Stimulated activated naive CD8-positive, alpha-beta T cell treated with anti-CD3 and anti-CD28 coated beads, Interleukin-15, amount 100 ng/mL, for 72 hours (primary cell): ENCODE results near the gene SESN2.

Experiments used
- ATAC-seq: fragments of 150-1000 bp; cut with Tn5 transposase; 2 replicates; pipeline ENCODE4 v1.10.0; 2021; ENCODE audit warnings: mild to moderate bottlenecking, moderate library complexity
- DNase-seq, 2 donors: peaks; one replicate each; pipeline ENCODE4 v3.0.0; 2021 to 2022
- H3K27ac Mint-ChIP-seq, 2 donors: one replicate each; pipeline ENCODE4 v1.8.0; 2022; ENCODE audit warnings: mild to moderate bottlenecking in 2 of 2, mixed read lengths in 2 of 2, moderate library complexity in 2 of 2
- H3K27me3 Mint-ChIP-seq: one replicate; pipeline ENCODE4 v1.8.0; 2022; ENCODE audit warnings: mixed read lengths
- H3K4me1 Mint-ChIP-seq: one replicate; pipeline ENCODE4 v1.8.0; 2022; ENCODE audit warnings: mild to moderate bottlenecking, mixed read lengths
- H3K4me3 Mint-ChIP-seq, 2 donors: one replicate each; pipeline ENCODE4 v1.8.0; 2022; ENCODE audit warnings: mild to moderate bottlenecking in 2 of 2, mixed read lengths in 2 of 2, moderate library complexity in 1 of 2
- H3K9me3 Mint-ChIP-seq, 2 donors: one replicate each; pipeline ENCODE4 v1.8.0; 2022; ENCODE audit warnings: mixed read lengths in 2 of 2

Gene SESN2

GRCh38 chr1:28296401-28297261 lies 37.3 kb downstream of the SESN2 start:
- peaks cover 14% of the 10 kb centered on the region for H3K4me1 Mint-ChIP-seq
- H3K27me3 Mint-ChIP-seq = peaks cover 15% of the 10 kb centered on the region
- no peak for ATAC-seq
- H3K27ac Mint-ChIP-seq = no peak overlapping the region
- no peak for DNase-seq
- no peak overlapping the region for H3K4me3 Mint-ChIP-seq
- H3K9me3 Mint-ChIP-seq = no peaks in the 10 kb centered on the region

GRCh38 chr1:28297826-28298225 lies 38.5 kb downstream of the SESN2 start:
- Mint-ChIP-seq H3K4me1 (peaks cover 14% of the 10 kb centered on the region), H3K27me3 (peaks cover 15% of the 10 kb centered on the region), H3K4me3 (no peak overlapping the region), H3K9me3 (no peaks in the 10 kb centered on the region), H3K27ac (peak overlapping the region; percentile 2 to 77)
- ATAC-seq (peak; percentile 85), DNase-seq (peak in 1 of 2 donors; percentile 33)

- ATAC-seq (no peak), DNase-seq (no peak)
- Mint-ChIP-seq H3K27ac (no peak overlapping the region), H3K4me1 (peaks cover 14% of the 10 kb centered on the region), H3K4me3 (no peak overlapping the region), H3K27me3 (peaks cover 15% of the 10 kb centered on the region), H3K9me3 (no peaks in the 10 kb centered on the region)
These were observed 39.1 kb downstream of the SESN2 start for GRCh38 chr1:28298438-28298837.

GRCh38 chr1:28301368-28302174 lies 42.3 kb downstream of the SESN2 start:
- ATAC-seq = no peak
- H3K27me3 Mint-ChIP-seq = peaks cover 6% of the 10 kb centered on the region
- H3K9me3 Mint-ChIP-seq = no peaks in the 10 kb centered on the region
- no peak overlapping the region for H3K27ac Mint-ChIP-seq
- H3K4me3 Mint-ChIP-seq = no peak overlapping the region
- DNase-seq = no peak
- peaks cover 14% of the 10 kb centered on the region for H3K4me1 Mint-ChIP-seq

GRCh38 chr1:28302247-28302646 lies 42.9 kb downstream of the SESN2 start:
- ATAC-seq (no peak), DNase-seq (no peak)
- no peaks in the 10 kb centered on the region for H3K27me3 Mint-ChIP-seq
- no peak overlapping the region for H3K4me3 Mint-ChIP-seq
- no peak overlapping the region for H3K27ac Mint-ChIP-seq
- no peaks in the 10 kb centered on the region for H3K9me3 Mint-ChIP-seq
- peaks cover 8% of the 10 kb centered on the region for H3K4me1 Mint-ChIP-seq

- Mint-ChIP-seq H3K4me3 (no peak overlapping the region), H3K27ac (peak overlapping the region in 1 of 2 donors; percentile 59), H3K4me1 (no peaks in the 10 kb centered on the region), H3K9me3 (no peaks in the 10 kb centered on the region), H3K27me3 (no peaks in the 10 kb centered on the region)
- ATAC-seq = no peak
- no peak for DNase-seq
These were observed 47.1 kb downstream of the SESN2 start for GRCh38 chr1:28306301-28306949.

- Mint-ChIP-seq H3K4me1 (no peaks in the 10 kb centered on the region), H3K27me3 (no peaks in the 10 kb centered on the region)
These were observed 49.4 kb downstream of the SESN2 start for GRCh38 chr1:28308750-28309149.

GRCh38 chr1:28309702-28310101 lies 50.4 kb downstream of the SESN2 start:
- ATAC-seq (no peak), DNase-seq (no peak)
- H3K4me3 Mint-ChIP-seq = no peak overlapping the region
- no peaks in the 10 kb centered on the region for H3K9me3 Mint-ChIP-seq
- no peak overlapping the region for H3K27ac Mint-ChIP-seq
- no peaks in the 10 kb centered on the region for H3K27me3 Mint-ChIP-seq
- H3K4me1 Mint-ChIP-seq = no peaks in the 10 kb centered on the region

More at GRCh38 chr1:28308750-28309149, 49.4 kb downstream of the SESN2 start:
- ATAC-seq (no peak), DNase-seq (no peak)
- H3K27ac Mint-ChIP-seq = no peak overlapping the region
- H3K9me3 Mint-ChIP-seq = no peaks in the 10 kb centered on the region
- H3K4me3 Mint-ChIP-seq = no peak overlapping the region

- Mint-ChIP-seq H3K4me3 (no peak overlapping the region), H3K27me3 (no peaks in the 10 kb centered on the region), H3K9me3 (no peaks in the 10 kb centered on the region), H3K4me1 (no peaks in the 10 kb centered on the region), H3K27ac (no peak overlapping the region)
- DNase-seq = no peak
- no peak for ATAC-seq
These were observed 54.6 kb downstream of the SESN2 start for GRCh38 chr1:28313702-28314546.

GRCh38 chr1:28314547-28314941 lies 55.2 kb downstream of the SESN2 start:
- H3K27ac Mint-ChIP-seq = no peak overlapping the region
- no peak for DNase-seq
- H3K4me3 Mint-ChIP-seq = no peak overlapping the region
- no peaks in the 10 kb centered on the region for H3K27me3 Mint-ChIP-seq
- ATAC-seq = no peak
- H3K9me3 Mint-ChIP-seq = no peaks in the 10 kb centered on the region
- H3K4me1 Mint-ChIP-seq = no peaks in the 10 kb centered on the region

- no peaks in the 10 kb centered on the region for H3K4me1 Mint-ChIP-seq
- H3K27ac Mint-ChIP-seq = no peak overlapping the region
- DNase-seq (no peak), ATAC-seq (no peak)
- H3K27me3 Mint-ChIP-seq = no peaks in the 10 kb centered on the region
- H3K9me3 Mint-ChIP-seq = no peaks in the 10 kb centered on the region
- H3K4me3 Mint-ChIP-seq = no peak overlapping the region
These were observed 57.7 kb downstream of the SESN2 start for GRCh38 chr1:28317014-28317413.

- no peak for ATAC-seq
- no peak for DNase-seq
- no peak overlapping the region for H3K4me3 Mint-ChIP-seq
These were observed 62.9 kb downstream of the SESN2 start for GRCh38 chr1:28322194-28322593.

GRCh38 chr1:28323720-28324119 lies 64.4 kb downstream of the SESN2 start:
- Mint-ChIP-seq H3K27ac (no peak overlapping the region), H3K4me1 (peaks cover 20% of the 10 kb centered on the region), H3K4me3 (no peak overlapping the region), H3K27me3 (no peaks in the 10 kb centered on the region), H3K9me3 (no peaks in the 10 kb centered on the region)
- ATAC-seq (no peak), DNase-seq (no peak)

More at GRCh38 chr1:28322194-28322593, 62.9 kb downstream of the SESN2 start:
- Mint-ChIP-seq H3K27me3 (no peaks in the 10 kb centered on the region), H3K9me3 (no peaks in the 10 kb centered on the region), H3K27ac (no peak overlapping the region), H3K4me1 (peaks cover 5% of the 10 kb centered on the region)

GRCh38 chr1:28326515-28326914 lies 67.2 kb downstream of the SESN2 start:
- H3K27me3 Mint-ChIP-seq = no peaks in the 10 kb centered on the region
- DNase-seq (no peak), ATAC-seq (no peak)
- H3K9me3 Mint-ChIP-seq = no peaks in the 10 kb centered on the region
- H3K4me3 Mint-ChIP-seq = no peak overlapping the region
- H3K27ac Mint-ChIP-seq = no peak overlapping the region
- H3K4me1 Mint-ChIP-seq = peaks cover 29% of the 10 kb centered on the region

- H3K27ac Mint-ChIP-seq = no peak overlapping the region
- no peaks in the 10 kb centered on the region for H3K9me3 Mint-ChIP-seq
- no peak for ATAC-seq
- H3K27me3 Mint-ChIP-seq = no peaks in the 10 kb centered on the region
- no peak for DNase-seq
- no peak overlapping the region for H3K4me3 Mint-ChIP-seq
- H3K4me1 Mint-ChIP-seq = peaks cover 32% of the 10 kb centered on the region
These were observed 67.7 kb downstream of the SESN2 start for GRCh38 chr1:28326984-28327383.
